Kidney epithelial cell (primary cell): Measurements from ENCODE around the gene EP400. TPM values are rescaled to one million over a fixed set of nuclear protein-coding genes. Genes with fewer than 3 reads are reported as not detected.

ENCODE experiments used
- DNase-seq: peaks from one replicate; pipeline ENCODE4 v3.0.0-alpha.2; 2010; ENCODE audit warnings: low read depth
- H3K27me3 ChIP-seq: 2 replicates; pipeline ENCODE4 v1.6.0; 2011; ENCODE audit warnings: low read length; ENCODE audit not compliant: control insufficient read depth, insufficient read depth
- H3K36me3 ChIP-seq: 2 replicates; pipeline ENCODE4 v1.5.1; 2011; ENCODE audit warnings: low read length; ENCODE audit not compliant: control insufficient read depth, insufficient read depth
- H3K4me3 ChIP-seq: 2 replicates; pipeline ENCODE4 v1.5.1; 2011; ENCODE audit warnings: low read depth, mild to moderate bottlenecking, control low read depth, low read length
- total RNA-seq: library from RNA; depleted of rRNA; stranded (reverse); fragments of >200 nt; gene quantifications from 2 replicates; pipeline ENCODE4 v1.2.3, GENCODE V29; 2015
- TF ChIP-seq, protein P1 (sequence below): IDR thresholded peaks from 2 replicates; pipeline ENCODE4 v1.5.1; 2011; ENCODE audit warnings: mild to moderate bottlenecking, moderate library complexity, low read length, control low read depth, inconsistent platforms; ENCODE audit not compliant: insufficient read depth, poor library complexity, severe bottlenecking

The EP400 gene
- total RNA-seq, 1 donor from 2014 or later, result 21.4 TPM

DNA sequence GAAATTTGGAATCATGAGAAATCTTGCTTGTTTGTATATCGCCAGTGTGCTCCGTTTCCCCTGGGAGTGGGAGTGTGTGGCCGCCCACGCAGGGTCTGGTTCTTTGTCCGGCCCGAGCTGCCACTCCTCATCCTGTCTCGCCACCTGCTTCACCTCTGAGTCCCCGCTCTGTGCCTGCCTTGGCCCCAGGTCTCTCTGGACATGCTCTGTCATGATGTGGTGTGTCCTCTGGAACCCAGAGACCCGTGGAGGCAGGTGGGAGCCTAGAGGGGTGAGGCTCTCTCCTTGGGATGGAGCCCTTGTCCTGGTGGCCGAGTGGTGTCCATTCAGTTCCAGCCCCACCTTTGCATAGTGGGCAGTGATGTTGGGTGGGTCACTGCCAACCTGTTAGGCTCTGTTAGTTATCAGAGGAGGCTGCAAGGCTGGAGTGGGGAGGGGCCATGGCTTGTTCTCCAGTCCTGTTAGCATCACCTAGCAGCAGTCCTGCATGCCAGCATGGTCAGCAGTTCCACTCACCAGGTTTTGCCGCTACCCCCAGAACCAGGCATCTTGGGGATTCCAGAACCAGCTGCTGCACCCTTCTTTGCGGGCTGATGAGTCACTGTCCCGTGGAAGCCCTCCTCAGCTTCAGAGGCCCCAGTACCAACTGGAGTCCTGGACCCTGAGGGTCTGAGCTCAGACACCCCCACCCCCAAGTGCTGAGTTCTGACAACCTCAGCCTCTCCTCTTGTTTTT, 76.5 kb downstream of the EP400 start:
- TF ChIP-seq, protein P1, sequence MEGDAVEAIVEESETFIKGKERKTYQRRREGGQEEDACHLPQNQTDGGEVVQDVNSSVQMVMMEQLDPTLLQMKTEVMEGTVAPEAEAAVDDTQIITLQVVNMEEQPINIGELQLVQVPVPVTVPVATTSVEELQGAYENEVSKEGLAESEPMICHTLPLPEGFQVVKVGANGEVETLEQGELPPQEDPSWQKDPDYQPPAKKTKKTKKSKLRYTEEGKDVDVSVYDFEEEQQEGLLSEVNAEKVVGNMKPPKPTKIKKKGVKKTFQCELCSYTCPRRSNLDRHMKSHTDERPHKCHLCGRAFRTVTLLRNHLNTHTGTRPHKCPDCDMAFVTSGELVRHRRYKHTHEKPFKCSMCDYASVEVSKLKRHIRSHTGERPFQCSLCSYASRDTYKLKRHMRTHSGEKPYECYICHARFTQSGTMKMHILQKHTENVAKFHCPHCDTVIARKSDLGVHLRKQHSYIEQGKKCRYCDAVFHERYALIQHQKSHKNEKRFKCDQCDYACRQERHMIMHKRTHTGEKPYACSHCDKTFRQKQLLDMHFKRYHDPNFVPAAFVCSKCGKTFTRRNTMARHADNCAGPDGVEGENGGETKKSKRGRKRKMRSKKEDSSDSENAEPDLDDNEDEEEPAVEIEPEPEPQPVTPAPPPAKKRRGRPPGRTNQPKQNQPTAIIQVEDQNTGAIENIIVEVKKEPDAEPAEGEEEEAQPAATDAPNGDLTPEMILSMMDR, result no peak
- H3K4me3 ChIP-seq, result no peak overlapping the region
- peaks cover 6% of the 10 kb centered on the region for H3K36me3 ChIP-seq
- no peaks in the 10 kb centered on the region for H3K27me3 ChIP-seq
- no peak for DNase-seq

- H3K4me3 ChIP-seq, result no peak overlapping the region
- H3K36me3 ChIP-seq, result peaks cover 6% of the 10 kb centered on the region
- TF ChIP-seq, protein P1, result no peak
- no peak for DNase-seq
- no peaks in the 10 kb centered on the region for H3K27me3 ChIP-seq
Observed at GRCh38 chr12:132026796-132027500, 77.2 kb downstream of the EP400 start.

GRCh38 chr12:132027636-132028035, 77.9 kb downstream of the EP400 start:
- H3K27me3 ChIP-seq, result no peaks in the 10 kb centered on the region
- peaks cover 6% of the 10 kb centered on the region for H3K36me3 ChIP-seq
- TF ChIP-seq, protein P1, result no peak
- no peak overlapping the region for H3K4me3 ChIP-seq
- no peak for DNase-seq

GRCh38 chr12:132028111-132028510, 78.4 kb downstream of the EP400 start:
- TF ChIP-seq, protein P1, result no peak
- H3K4me3 ChIP-seq, result no peak overlapping the region
- H3K27me3 ChIP-seq, result no peaks in the 10 kb centered on the region
- no peak for DNase-seq
- peaks cover 6% of the 10 kb centered on the region for H3K36me3 ChIP-seq

DNA sequence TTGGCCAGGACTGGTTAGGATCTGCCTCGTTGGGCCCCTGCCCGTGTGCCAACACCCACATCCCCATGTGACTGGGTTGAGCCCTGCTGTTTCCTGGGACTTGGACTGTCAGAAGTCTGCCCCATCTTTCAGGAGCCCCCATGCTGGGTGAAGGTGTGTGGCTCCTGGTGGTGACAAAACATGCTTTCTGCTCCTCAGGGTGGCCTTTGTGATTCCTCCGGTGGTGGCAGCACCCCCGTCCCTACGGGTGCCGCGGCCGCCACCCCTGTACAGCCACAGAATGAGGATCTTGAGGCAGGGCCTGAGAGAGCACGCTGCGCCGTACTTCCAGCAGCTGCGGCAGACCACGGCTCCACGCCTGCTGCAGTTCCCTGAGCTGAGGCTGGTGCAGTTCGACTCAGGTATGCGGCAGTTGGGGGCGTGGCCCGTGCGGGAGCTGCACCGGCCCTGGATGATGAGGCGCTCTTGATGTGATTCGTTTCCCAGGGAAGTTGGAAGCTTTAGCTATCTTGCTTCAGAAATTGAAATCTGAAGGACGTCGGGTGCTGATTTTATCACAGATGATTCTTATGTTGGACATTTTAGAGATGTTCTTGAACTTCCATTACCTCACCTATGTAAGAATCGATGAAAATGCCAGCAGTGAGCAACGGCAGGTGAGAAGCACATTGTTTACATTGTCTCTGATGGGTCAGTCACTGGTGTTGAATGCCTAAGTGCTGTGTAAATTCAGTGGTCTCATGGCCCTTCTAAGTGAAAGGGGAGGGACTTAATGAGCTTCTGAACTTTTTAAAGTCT, 80.0 kb downstream of the EP400 start:
- TF ChIP-seq, protein P1, result no peak
- DNase-seq, result no peak
- H3K36me3 ChIP-seq, result peaks cover 6% of the 10 kb centered on the region
- no peak overlapping the region for H3K4me3 ChIP-seq
- no peaks in the 10 kb centered on the region for H3K27me3 ChIP-seq
